Memory B cell (primary cell): ENCODE data around the gene STIM1.
"Not testable (repeated sequence)": the region's sequence is repeated elsewhere in the genome, so short reads cannot be mapped to it uniquely, and the experiment has no call there.

Experiments
- ATAC-seq: fragments of 150-1000 bp; cut with Tn5 transposase; 2 replicates; pipeline ENCODE4 v1.10.0; 2021; ENCODE audit warnings: low read depth, mild to moderate bottlenecking, moderate library complexity
- DNase-seq, 2 donors: peaks; one replicate each; pipeline ENCODE4 v3.0.0; 2022; ENCODE audit warnings: low spot score in 2 of 2
- H3K27ac Mint-ChIP-seq: one replicate; pipeline ENCODE4 v1.8.0; 2022; ENCODE audit warnings: mild to moderate bottlenecking, moderate library complexity, mixed read lengths
- H3K27me3 Mint-ChIP-seq: one replicate; pipeline ENCODE4 v1.8.0; 2022; ENCODE audit warnings: mixed read lengths
- H3K36me3 Mint-ChIP-seq: one replicate; pipeline ENCODE4 v1.8.0; 2022; ENCODE audit warnings: mild to moderate bottlenecking, mixed read lengths
- H3K4me1 Mint-ChIP-seq: one replicate; pipeline ENCODE4 v1.8.0; 2022; ENCODE audit warnings: mixed read lengths
- H3K4me3 Mint-ChIP-seq: one replicate; pipeline ENCODE4 v1.8.0; 2022; ENCODE audit warnings: mild to moderate bottlenecking, moderate library complexity, mixed read lengths
- H3K9me3 Mint-ChIP-seq: one replicate; pipeline ENCODE4 v1.8.0; 2022; ENCODE audit warnings: mixed read lengths

The STIM1 gene

GRCh38 chr11:3854977-3855807 lies at the start of gene STIM1:
TSS of gene STIM1 (plus strand) at chr11:3855664. CDS start at chr11:3856271, 607 bp downstream.
- DNase-seq (peak; percentile 99), ATAC-seq (peak; percentile 66)
- H3K27ac Mint-ChIP-seq = peak within 1 kb of the TSS; percentile 99
- no peaks in the 10 kb centered on the region for H3K9me3 Mint-ChIP-seq
- peak within 1 kb of the TSS; percentile 98 for H3K4me3 Mint-ChIP-seq
- H3K27me3 Mint-ChIP-seq = no peaks in the 10 kb centered on the region
- peaks cover 47% of the 10 kb centered on the region for H3K4me1 Mint-ChIP-seq
- no peaks in the 10 kb centered on the region for H3K36me3 Mint-ChIP-seq

GRCh38 chr11:3807909-3808860 lies 47.3 kb upstream of the STIM1 start, which contains the start of gene PGAP2:
TSS of gene PGAP2 (plus strand) at chr11:3808560. CDS start at chr11:3811260, 2,700 bp downstream.
- ATAC-seq (peak; percentile 71), DNase-seq (peak in 1 of 2 donors; percentile 60)
- peak within 1 kb of the TSS; percentile 95 for H3K4me3 Mint-ChIP-seq
- peak within 1 kb of the TSS; percentile 73 for H3K27ac Mint-ChIP-seq
- no peaks in the 10 kb centered on the region for H3K27me3 Mint-ChIP-seq
- H3K9me3 Mint-ChIP-seq = no peaks in the 10 kb centered on the region
- H3K4me1 Mint-ChIP-seq = peaks cover 10% of the 10 kb centered on the region
- no peaks in the 10 kb centered on the region for H3K36me3 Mint-ChIP-seq

GRCh38 chr11:3808861-3809623 lies 46.4 kb upstream of the STIM1 start:
- Mint-ChIP-seq H3K27ac (peak overlapping the region; percentile 20), H3K27me3 (no peaks in the 10 kb centered on the region), H3K36me3 (no peaks in the 10 kb centered on the region), H3K4me3 (peak overlapping the region; percentile 95), H3K9me3 (no peaks in the 10 kb centered on the region), H3K4me1 (peaks cover 10% of the 10 kb centered on the region)
- peak; percentile 41 to 57 for DNase-seq
- peak; percentile 87 for ATAC-seq

- Mint-ChIP-seq H3K9me3 (no peaks in the 10 kb centered on the region), H3K27ac (no peak overlapping the region), H3K4me1 (peaks cover 10% of the 10 kb centered on the region), H3K36me3 (no peaks in the 10 kb centered on the region), H3K27me3 (no peaks in the 10 kb centered on the region), H3K4me3 (no peak overlapping the region)
- ATAC-seq (no peak), DNase-seq (no peak)
Measured at GRCh38 chr11:3809624-3809928, 45.9 kb upstream of the STIM1 start.

- Mint-ChIP-seq H3K4me3 (no peak overlapping the region), H3K4me1 (peaks cover 10% of the 10 kb centered on the region), H3K27me3 (no peaks in the 10 kb centered on the region), H3K27ac (no peak overlapping the region), H3K9me3 (no peaks in the 10 kb centered on the region), H3K36me3 (no peaks in the 10 kb centered on the region)
- ATAC-seq = no peak
- DNase-seq = no peak
Measured at GRCh38 chr11:3810446-3810845, 45.0 kb upstream of the STIM1 start.

GRCh38 chr11:3810951-3811350 lies 44.5 kb upstream of the STIM1 start:
- DNase-seq = no peak
- Mint-ChIP-seq H3K27ac (no peak overlapping the region), H3K36me3 (no peaks in the 10 kb centered on the region), H3K27me3 (no peaks in the 10 kb centered on the region), H3K4me1 (peaks cover 10% of the 10 kb centered on the region), H3K9me3 (no peaks in the 10 kb centered on the region), H3K4me3 (no peak overlapping the region)
- ATAC-seq = no peak

- not testable (repeated sequence) for H3K4me3 Mint-ChIP-seq, H3K27ac Mint-ChIP-seq, ATAC-seq, H3K27me3 Mint-ChIP-seq, H3K4me1 Mint-ChIP-seq, H3K36me3 Mint-ChIP-seq, DNase-seq, H3K9me3 Mint-ChIP-seq
Measured at GRCh38 chr11:3814832-3815231, 40.6 kb upstream of the STIM1 start.

- DNase-seq (no peak), ATAC-seq (no peak)
- H3K9me3 Mint-ChIP-seq = no peaks in the 10 kb centered on the region
- no peak overlapping the region for H3K4me3 Mint-ChIP-seq
- H3K36me3 Mint-ChIP-seq = peaks cover 4% of the 10 kb centered on the region
- H3K27ac Mint-ChIP-seq = no peak overlapping the region
- no peaks in the 10 kb centered on the region for H3K4me1 Mint-ChIP-seq
- H3K27me3 Mint-ChIP-seq = no peaks in the 10 kb centered on the region
Measured at GRCh38 chr11:3815845-3816244, 39.6 kb upstream of the STIM1 start.

GRCh38 chr11:3816673-3817072 lies 38.8 kb upstream of the STIM1 start:
- no peaks in the 10 kb centered on the region for H3K27me3 Mint-ChIP-seq
- H3K4me3 Mint-ChIP-seq = no peak overlapping the region
- H3K4me1 Mint-ChIP-seq = no peaks in the 10 kb centered on the region
- DNase-seq (no peak), ATAC-seq (no peak)
- peaks cover 4% of the 10 kb centered on the region for H3K36me3 Mint-ChIP-seq
- peak overlapping the region; percentile 60 for H3K27ac Mint-ChIP-seq
- H3K9me3 Mint-ChIP-seq = no peaks in the 10 kb centered on the region

- ATAC-seq = no peak
- peak overlapping the region; percentile 60 for H3K27ac Mint-ChIP-seq
Measured at GRCh38 chr11:3817181-3817800, 38.2 kb upstream of the STIM1 start.

GRCh38 chr11:3820971-3821370 lies 34.5 kb upstream of the STIM1 start:
- H3K27ac Mint-ChIP-seq = no peak overlapping the region
- H3K9me3 Mint-ChIP-seq = no peaks in the 10 kb centered on the region
- peaks cover 17% of the 10 kb centered on the region for H3K4me1 Mint-ChIP-seq
- H3K36me3 Mint-ChIP-seq = peaks cover 4% of the 10 kb centered on the region
- H3K4me3 Mint-ChIP-seq = no peak overlapping the region
- DNase-seq (no peak), ATAC-seq (no peak)
- no peaks in the 10 kb centered on the region for H3K27me3 Mint-ChIP-seq

More at GRCh38 chr11:3817181-3817800, 38.2 kb upstream of the STIM1 start:
- Mint-ChIP-seq H3K36me3 (peaks cover 4% of the 10 kb centered on the region), H3K9me3 (no peaks in the 10 kb centered on the region), H3K4me1 (no peaks in the 10 kb centered on the region), H3K27me3 (no peaks in the 10 kb centered on the region), H3K4me3 (no peak overlapping the region)
- DNase-seq = no peak

GRCh38 chr11:3822312-3822711 lies 33.2 kb upstream of the STIM1 start:
- Mint-ChIP-seq H3K27me3 (no peaks in the 10 kb centered on the region), H3K4me3 (no peak overlapping the region), H3K27ac (no peak overlapping the region), H3K36me3 (peaks cover 12% of the 10 kb centered on the region), H3K9me3 (no peaks in the 10 kb centered on the region), H3K4me1 (peaks cover 19% of the 10 kb centered on the region)
- ATAC-seq (no peak), DNase-seq (no peak)

- H3K27ac Mint-ChIP-seq = no peak overlapping the region
- no peaks in the 10 kb centered on the region for H3K9me3 Mint-ChIP-seq
- ATAC-seq (no peak), DNase-seq (no peak)
- no peaks in the 10 kb centered on the region for H3K27me3 Mint-ChIP-seq
- H3K36me3 Mint-ChIP-seq = peaks cover 16% of the 10 kb centered on the region
- no peak overlapping the region for H3K4me3 Mint-ChIP-seq
- peaks cover 23% of the 10 kb centered on the region for H3K4me1 Mint-ChIP-seq
Measured at GRCh38 chr11:3823303-3823702, 32.2 kb upstream of the STIM1 start.
